T-helper 1 cell treated with Interleukin-12 subunit alpha and Interleukin-12 subunit beta and Interleukin-4 antibody, amounts not matched to agents 30 μg/mL and 1 μg/mL, for 36 hours (primary cell): ENCODE data around the gene CRIP3.
"Not testable (repeated sequence)": the region's sequence is repeated elsewhere in the genome, so short reads cannot be mapped to it uniquely, and the experiment has no call there.

ENCODE experiments used
- H3K27ac Mint-ChIP-seq: one replicate; pipeline ENCODE4 v1.8.0; 2021; ENCODE audit warnings: mild to moderate bottlenecking, mixed read lengths
- H3K27me3 Mint-ChIP-seq: one replicate; pipeline ENCODE4 v1.8.0; 2021; ENCODE audit warnings: low read depth, mixed read lengths
- H3K36me3 Mint-ChIP-seq: one replicate; pipeline ENCODE4 v1.8.0; 2021; ENCODE audit warnings: low read depth, mixed read lengths
- H3K4me1 Mint-ChIP-seq: one replicate; pipeline ENCODE4 v1.8.0; 2021; ENCODE audit warnings: low read depth, mixed read lengths
- H3K4me3 Mint-ChIP-seq: one replicate; pipeline ENCODE4 v1.8.0; 2021; ENCODE audit warnings: mild to moderate bottlenecking, moderate library complexity, mixed read lengths
- H3K9me3 Mint-ChIP-seq: one replicate; pipeline ENCODE4 v1.8.0; 2021; ENCODE audit warnings: mixed read lengths

The CRIP3 gene

GRCh38 chr6:43308101-43308989 is at the start of gene CRIP3:
Gene CRIP3 (minus strand): TSS chr6:43308826. CDS start chr6:43308792, 34 bp downstream.
- no peak within 1 kb of the TSS for H3K27ac Mint-ChIP-seq
- H3K9me3 Mint-ChIP-seq: no peaks in the 10 kb centered on the region
- peaks cover 5% of the 10 kb centered on the region for H3K4me1 Mint-ChIP-seq
- H3K4me3 Mint-ChIP-seq: peak within 1 kb of the TSS; percentile 74
- H3K36me3 Mint-ChIP-seq: no peaks in the 10 kb centered on the region
- H3K27me3 Mint-ChIP-seq: peaks cover 21% of the 10 kb centered on the region

GRCh38 chr6:43355862-43356590 is 47.4 kb upstream of the CRIP3 start:
- peaks cover 45% of the 10 kb centered on the region for H3K36me3 Mint-ChIP-seq
- H3K27me3 Mint-ChIP-seq: no peaks in the 10 kb centered on the region
- H3K9me3 Mint-ChIP-seq: no peaks in the 10 kb centered on the region
- no peak overlapping the region for H3K4me3 Mint-ChIP-seq
- no peak overlapping the region for H3K27ac Mint-ChIP-seq
- H3K4me1 Mint-ChIP-seq: no peaks in the 10 kb centered on the region

- not testable (repeated sequence) for H3K27me3 Mint-ChIP-seq, H3K27ac Mint-ChIP-seq, H3K4me1 Mint-ChIP-seq, H3K9me3 Mint-ChIP-seq, H3K4me3 Mint-ChIP-seq
- peaks cover 35% of the 10 kb centered on the region for H3K36me3 Mint-ChIP-seq
Observed at GRCh38 chr6:43351951-43352350, 43.3 kb upstream of the CRIP3 start.

- Mint-ChIP-seq H3K36me3 (peaks cover 24% of the 10 kb centered on the region), H3K27me3 (no peaks in the 10 kb centered on the region), H3K4me1 (no peaks in the 10 kb centered on the region), H3K27ac (no peak overlapping the region), H3K4me3 (no peak overlapping the region), H3K9me3 (no peaks in the 10 kb centered on the region)
Observed at GRCh38 chr6:43347444-43347843, 38.8 kb upstream of the CRIP3 start.

GRCh38 chr6:43347021-43347420 is 38.4 kb upstream of the CRIP3 start:
- Mint-ChIP-seq H3K27me3 (no peaks in the 10 kb centered on the region), H3K4me3 (no peak overlapping the region), H3K36me3 (peaks cover 25% of the 10 kb centered on the region), H3K4me1 (no peaks in the 10 kb centered on the region), H3K9me3 (no peaks in the 10 kb centered on the region), H3K27ac (no peak overlapping the region)

GRCh38 chr6:43346243-43346642 is 37.6 kb upstream of the CRIP3 start:
- H3K9me3 Mint-ChIP-seq, H3K4me1 Mint-ChIP-seq, H3K4me3 Mint-ChIP-seq, H3K27ac Mint-ChIP-seq, H3K27me3 Mint-ChIP-seq: not testable (repeated sequence)
- peaks cover 25% of the 10 kb centered on the region for H3K36me3 Mint-ChIP-seq

- Mint-ChIP-seq H3K36me3 (peaks cover 40% of the 10 kb centered on the region), H3K27ac (no peak overlapping the region), H3K4me1 (peaks cover 4% of the 10 kb centered on the region), H3K9me3 (no peaks in the 10 kb centered on the region), H3K4me3 (no peak overlapping the region), H3K27me3 (no peaks in the 10 kb centered on the region)
Observed at GRCh38 chr6:43339168-43339567, 30.5 kb upstream of the CRIP3 start.

- H3K27me3 Mint-ChIP-seq: no peaks in the 10 kb centered on the region
- peaks cover 4% of the 10 kb centered on the region for H3K4me1 Mint-ChIP-seq
- H3K4me3 Mint-ChIP-seq: no peak overlapping the region
- H3K36me3 Mint-ChIP-seq: peaks cover 40% of the 10 kb centered on the region
- H3K27ac Mint-ChIP-seq: no peak overlapping the region
- no peaks in the 10 kb centered on the region for H3K9me3 Mint-ChIP-seq
Observed at GRCh38 chr6:43338243-43338642, 29.6 kb upstream of the CRIP3 start.

GRCh38 chr6:43336382-43336781 is 27.8 kb upstream of the CRIP3 start:
- peaks cover 9% of the 10 kb centered on the region for H3K4me1 Mint-ChIP-seq
- no peak overlapping the region for H3K4me3 Mint-ChIP-seq
- peaks cover 25% of the 10 kb centered on the region for H3K36me3 Mint-ChIP-seq
- H3K27me3 Mint-ChIP-seq: peaks cover 5% of the 10 kb centered on the region
- no peaks in the 10 kb centered on the region for H3K9me3 Mint-ChIP-seq
- no peak overlapping the region for H3K27ac Mint-ChIP-seq

GRCh38 chr6:43335469-43335868 is 26.8 kb upstream of the CRIP3 start:
- peaks cover 18% of the 10 kb centered on the region for H3K36me3 Mint-ChIP-seq

GRCh38 chr6:43334466-43335095 is 26.0 kb upstream of the CRIP3 start:
- peaks cover 5% of the 10 kb centered on the region for H3K27me3 Mint-ChIP-seq
- peaks cover 13% of the 10 kb centered on the region for H3K4me1 Mint-ChIP-seq
- H3K4me3 Mint-ChIP-seq: no peak overlapping the region
- peaks cover 11% of the 10 kb centered on the region for H3K36me3 Mint-ChIP-seq
- H3K9me3 Mint-ChIP-seq: no peaks in the 10 kb centered on the region
- H3K27ac Mint-ChIP-seq: no peak overlapping the region

More at GRCh38 chr6:43335469-43335868, 26.8 kb upstream of the CRIP3 start:
- peaks cover 5% of the 10 kb centered on the region for H3K27me3 Mint-ChIP-seq
- no peaks in the 10 kb centered on the region for H3K9me3 Mint-ChIP-seq
- no peak overlapping the region for H3K27ac Mint-ChIP-seq
- H3K4me1 Mint-ChIP-seq: peaks cover 13% of the 10 kb centered on the region
- no peak overlapping the region for H3K4me3 Mint-ChIP-seq

- Mint-ChIP-seq H3K9me3 (no peaks in the 10 kb centered on the region), H3K4me1 (peaks cover 10% of the 10 kb centered on the region), H3K27ac (no peak overlapping the region), H3K36me3 (peaks cover 3% of the 10 kb centered on the region), H3K4me3 (no peak overlapping the region), H3K27me3 (peaks cover 10% of the 10 kb centered on the region)
Observed at GRCh38 chr6:43331891-43332290, 23.3 kb upstream of the CRIP3 start.

- Mint-ChIP-seq H3K9me3 (no peaks in the 10 kb centered on the region), H3K4me1 (peaks cover 10% of the 10 kb centered on the region), H3K27ac (no peak overlapping the region), H3K36me3 (peaks cover 3% of the 10 kb centered on the region), H3K4me3 (no peak overlapping the region), H3K27me3 (peaks cover 10% of the 10 kb centered on the region)
Observed at GRCh38 chr6:43331470-43331869, 22.8 kb upstream of the CRIP3 start.

- peaks cover 10% of the 10 kb centered on the region for H3K4me1 Mint-ChIP-seq
- no peaks in the 10 kb centered on the region for H3K36me3 Mint-ChIP-seq
- no peak overlapping the region for H3K4me3 Mint-ChIP-seq
- H3K27me3 Mint-ChIP-seq: peaks cover 10% of the 10 kb centered on the region
- no peak overlapping the region for H3K27ac Mint-ChIP-seq
- H3K9me3 Mint-ChIP-seq: no peaks in the 10 kb centered on the region
Observed at GRCh38 chr6:43328528-43328927, 19.9 kb upstream of the CRIP3 start.
